ENCODE results near the gene MAEL.

DNA sequence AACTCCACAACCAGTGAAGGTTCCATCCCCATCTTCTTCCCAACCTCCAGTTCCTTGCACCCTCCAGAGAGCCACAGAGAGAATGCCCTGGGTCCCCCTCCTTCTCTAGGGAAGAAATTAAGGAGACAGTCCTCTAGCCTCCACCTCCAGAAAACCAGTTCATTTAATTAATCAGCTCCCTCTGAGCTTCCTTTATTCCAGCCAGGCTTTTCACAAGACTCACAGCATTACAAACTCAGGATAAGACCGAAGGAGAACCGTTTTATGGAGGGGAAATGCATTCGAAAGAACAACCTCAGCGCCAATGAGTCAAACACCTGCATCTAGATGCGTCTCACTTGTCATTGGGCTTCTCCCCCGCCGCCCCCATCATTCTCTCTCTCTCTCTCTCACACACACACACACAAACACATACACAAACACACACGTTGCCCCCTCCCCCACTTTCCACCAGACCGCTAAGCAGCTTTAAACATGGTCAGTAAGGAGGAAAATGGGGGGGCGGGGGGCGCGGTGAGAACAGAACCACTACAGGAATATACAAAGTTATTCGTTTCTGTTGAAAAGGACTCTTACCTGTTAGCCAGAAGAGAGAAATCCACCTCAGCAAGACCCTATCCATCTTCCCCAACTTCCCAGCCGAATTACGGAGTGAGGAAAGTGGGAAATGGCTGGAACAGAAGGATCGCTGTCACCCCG lies 14.3 kb upstream of the MAEL start:
- no peak for TF ChIP-seq CTCF (IDR thresholded peaks at IDR 0.05 in 4 of 5, conservative IDR thresholded peaks at IDR 0.05 in 1 of 5)
- no peak for TF ChIP-seq POLR2A (IDR thresholded peaks at IDR 0.05)

All from gastrocnemius medialis (tissue), 4 donors.